Measurements from ENCODE around the gene TOM1L2.

Gene TOM1L2

GRCh38 chr17:17837380-17837821 lies 134.8 kb downstream of the TOM1L2 start:
- in situ Hi-C loops (cut with MboI; ENCODE audit: low pct_unique_long_range_greater_than_20kb, low sequenced_read_pairs, unreplicated experiment): no loop called here
- no peak for TF ChIP-seq CTCF (IDR thresholded peaks at IDR 0.05; ENCODE audit: extremely low read depth, insufficient read depth, missing control alignments)
- DNase-seq (ENCODE audit: low spot score): no peak

- TF ChIP-seq CTCF (IDR thresholded peaks at IDR 0.05; ENCODE audit: extremely low read depth, insufficient read depth, missing control alignments): no peak
- DNase-seq (ENCODE audit: low spot score): peak; percentile 87
- in situ Hi-C loops (cut with MboI; ENCODE audit: low pct_unique_long_range_greater_than_20kb, low sequenced_read_pairs, unreplicated experiment): no loop called here
Observed at GRCh38 chr17:17836818-17837379, 135.3 kb downstream of the TOM1L2 start, which contains the start of gene SREBF1. TSS of gene SREBF1 (minus strand) at chr17:17836986. CDS start at chr17:17836817, 169 bp downstream.

- no peak for TF ChIP-seq CTCF (IDR thresholded peaks at IDR 0.05; ENCODE audit: extremely low read depth, insufficient read depth, missing control alignments)
- peak; percentile 97 for DNase-seq (ENCODE audit: low spot score)
- in situ Hi-C loops (cut with MboI; ENCODE audit: low pct_unique_long_range_greater_than_20kb, low sequenced_read_pairs, unreplicated experiment): no loop called here
Observed at GRCh38 chr17:17836250-17836817, 135.9 kb downstream of the TOM1L2 start.

GRCh38 chr17:17835415-17836249 lies 136.6 kb downstream of the TOM1L2 start:
- no peak for DNase-seq (ENCODE audit: low spot score)
- in situ Hi-C loops (cut with MboI; ENCODE audit: low pct_unique_long_range_greater_than_20kb, low sequenced_read_pairs, unreplicated experiment): no loop called here
- TF ChIP-seq CTCF (IDR thresholded peaks at IDR 0.05; ENCODE audit: extremely low read depth, insufficient read depth, missing control alignments): no peak

- TF ChIP-seq CTCF (IDR thresholded peaks at IDR 0.05; ENCODE audit: extremely low read depth, insufficient read depth, missing control alignments): no peak
- in situ Hi-C loops (cut with MboI; ENCODE audit: low pct_unique_long_range_greater_than_20kb, low sequenced_read_pairs, unreplicated experiment): no loop called here
- no peak for DNase-seq (ENCODE audit: low spot score)
Observed at GRCh38 chr17:17834974-17835373, 137.2 kb downstream of the TOM1L2 start.

- no peak for DNase-seq (ENCODE audit: low spot score)
- in situ Hi-C loops (cut with MboI; ENCODE audit: low pct_unique_long_range_greater_than_20kb, low sequenced_read_pairs, unreplicated experiment): no loop called here
- no peak for TF ChIP-seq CTCF (IDR thresholded peaks at IDR 0.05; ENCODE audit: extremely low read depth, insufficient read depth, missing control alignments)
Observed at GRCh38 chr17:17833658-17834357, 138.4 kb downstream of the TOM1L2 start.
